GM21360 (cell line): ENCODE measurements around the gene PRPF38B.
"Not testable (repeated sequence)": the region's sequence is repeated elsewhere in the genome, so short reads cannot be mapped to it uniquely, and the experiment has no call there.

Experiments
- ATAC-seq: cut with Tn5 transposase; IDR thresholded peaks from one replicate; pipeline ENCODE4 v1.9.1; 2021; ENCODE audit warnings: mild to moderate bottlenecking, moderate library complexity; ENCODE audit not compliant: unreplicated experiment

The PRPF38B gene

GRCh38 chr1:108679586-108680213 is 12.4 kb upstream of the PRPF38B start:
- no peak for ATAC-seq

GRCh38 chr1:108681701-108682100 is 10.4 kb upstream of the PRPF38B start:
- ATAC-seq, result not testable (repeated sequence)

- ATAC-seq, result no peak
Observed at GRCh38 chr1:108685529-108685928, 6.6 kb upstream of the PRPF38B start.

GRCh38 chr1:108686614-108687313 is 5.3 kb upstream of the PRPF38B start:
- ATAC-seq, result no peak

GRCh38 chr1:108691128-108691941 is 775 bp upstream of the PRPF38B start:
- ATAC-seq, result no peak

- peak; percentile 62 for ATAC-seq
Observed at GRCh38 chr1:108692724-108693655, 880 bp downstream of the PRPF38B start.

GRCh38 chr1:108695535-108695934 is 3.4 kb downstream of the PRPF38B start:
- no peak for ATAC-seq

- ATAC-seq, result no peak
Observed at GRCh38 chr1:108699375-108700332, 7.5 kb downstream of the PRPF38B start.

- no peak for ATAC-seq
Observed at GRCh38 chr1:108701176-108701849, 9.2 kb downstream of the PRPF38B start.

- ATAC-seq, result not testable (repeated sequence)
Observed at GRCh38 chr1:108702109-108702508, 10.0 kb downstream of the PRPF38B start.

GRCh38 chr1:108703939-108704338 is 11.8 kb downstream of the PRPF38B start:
- ATAC-seq, result no peak

GRCh38 chr1:108704496-108704895 is 12.4 kb downstream of the PRPF38B start:
- ATAC-seq, result no peak

GRCh38 chr1:108706643-108707042 is 14.5 kb downstream of the PRPF38B start:
- ATAC-seq, result no peak

GRCh38 chr1:108708691-108709660 is 16.9 kb downstream of the PRPF38B start:
- no peak for ATAC-seq

GRCh38 chr1:108712606-108713150 is 20.6 kb downstream of the PRPF38B start, which contains the start of gene FNDC7:
TSS of gene FNDC7 (plus strand) at chr1:108712908. CDS start at chr1:108712934, 26 bp downstream.
- ATAC-seq, result no peak

- no peak for ATAC-seq
Observed at GRCh38 chr1:108715932-108716331, 23.8 kb downstream of the PRPF38B start.

- ATAC-seq, result no peak
Observed at GRCh38 chr1:108716437-108717230, 24.5 kb downstream of the PRPF38B start.
